ENCODE results near the gene INVS.
"Not testable (repeated sequence)": the region's sequence is repeated elsewhere in the genome, so short reads cannot be mapped to it uniquely, and the experiment has no call there.

Gene INVS

GRCh38 chr9:100084734-100085133 is 14.3 kb upstream of the INVS start:
- no peak for DNase-seq

GRCh38 chr9:100086097-100086635 is 12.9 kb upstream of the INVS start:
- DNase-seq = no peak

GRCh38 chr9:100087218-100087617 is 11.8 kb upstream of the INVS start:
- DNase-seq = no peak

- DNase-seq = no peak
These were observed 10.8 kb upstream of the INVS start for GRCh38 chr9:100088202-100088601.

GRCh38 chr9:100090880-100091279 is 8.2 kb upstream of the INVS start:
- no peak for DNase-seq

GRCh38 chr9:100091650-100092049 is 7.4 kb upstream of the INVS start:
- no peak for DNase-seq

GRCh38 chr9:100092066-100092465 is 7.0 kb upstream of the INVS start:
- no peak for DNase-seq

GRCh38 chr9:100094411-100094810 is 4.6 kb upstream of the INVS start:
- not testable (repeated sequence) for DNase-seq

GRCh38 chr9:100096378-100096916 is 2.6 kb upstream of the INVS start:
- DNase-seq = no peak

- DNase-seq = no peak
These were observed 777 bp upstream of the INVS start for GRCh38 chr9:100098046-100098886.

GRCh38 chr9:100099722-100100042 is 639 bp downstream of the INVS start:
- no peak for DNase-seq

GRCh38 chr9:100100146-100100667 is 1.2 kb downstream of the INVS start:
- DNase-seq = no peak

- DNase-seq = no peak
These were observed 2.6 kb downstream of the INVS start for GRCh38 chr9:100101608-100102007.

GRCh38 chr9:100104314-100104713 is 5.3 kb downstream of the INVS start:
- no peak for DNase-seq

- DNase-seq = no peak
These were observed 6.8 kb downstream of the INVS start for GRCh38 chr9:100105861-100106260.

GRCh38 chr9:100106616-100107015 is 7.6 kb downstream of the INVS start:
- no peak for DNase-seq

- no peak for DNase-seq
These were observed 9.5 kb downstream of the INVS start for GRCh38 chr9:100108559-100108958.

- DNase-seq = no peak
These were observed 12.2 kb downstream of the INVS start for GRCh38 chr9:100111235-100111634.

- no peak for DNase-seq
These were observed 13.8 kb downstream of the INVS start for GRCh38 chr9:100112677-100113336.

- no peak for DNase-seq
These were observed 18.3 kb downstream of the INVS start for GRCh38 chr9:100117316-100117715.

GRCh38 chr9:100120286-100120685 is 21.2 kb downstream of the INVS start:
- DNase-seq = no peak

- no peak for DNase-seq
These were observed 26.2 kb downstream of the INVS start for GRCh38 chr9:100125236-100125635.

- no peak for DNase-seq
These were observed 26.9 kb downstream of the INVS start for GRCh38 chr9:100125910-100126309.

GRCh38 chr9:100126423-100126822 is 27.4 kb downstream of the INVS start:
- DNase-seq = no peak
